HEK293T (cell line): ENCODE measurements around the gene SPTLC3.

Experiments
- CTCF ChIA-PET: fragments of 350-600 bp; formaldehyde crosslinking; extraction: SDS; loops from one replicate; lab custom pipeline; 2021; ENCODE audit warnings: antibody characterized with exemption, inconsistent platforms; lab: Yijun Ruan, JAX
- POLR2A ChIA-PET: fragments of 350-600 bp; formaldehyde crosslinking; extraction: SDS; loops from one replicate; lab custom pipeline; 2020; ENCODE audit warnings: antibody characterized with exemption, inconsistent platforms; lab: Yijun Ruan, JAX
- DNase-seq: peaks from one replicate; pipeline ENCODE4 v3.0.0; 2012; ENCODE audit warnings: mixed read lengths; ENCODE audit errors: extremely low spot score
- ARNT ChIP-seq: fragments of 450-650 bp; IDR thresholded peaks from 2 replicates; pipeline ENCODE4 v1.6.1; 2017; ENCODE audit warnings: mild to moderate bottlenecking
- BHLHE40 ChIP-seq: fragments of 450-650 bp; IDR thresholded peaks from 2 replicates; pipeline ENCODE4 v1.6.1; 2016; ENCODE audit warnings: mild to moderate bottlenecking, moderate library complexity, borderline replicate concordance
- CTBP1 ChIP-seq: fragments of 450-650 bp; IDR thresholded peaks from 2 replicates; pipeline ENCODE4 v1.6.1; 2016; ENCODE audit warnings: borderline replicate concordance
- ELF4 ChIP-seq: fragments of 450-650 bp; IDR thresholded peaks from 2 replicates; pipeline ENCODE4 v1.6.1; 2017; ENCODE audit warnings: antibody characterized with exemption
- FOXA1 ChIP-seq: fragments of 450-650 bp; IDR thresholded peaks from 2 replicates; pipeline ENCODE4 v1.6.1; 2016; ENCODE audit warnings: mild to moderate bottlenecking
- FOXK2 ChIP-seq: fragments of 450-650 bp; IDR thresholded peaks from 2 replicates; pipeline ENCODE4 v1.6.1; 2016; ENCODE audit warnings: mild to moderate bottlenecking
- FOXM1 ChIP-seq: fragments of 450-650 bp; IDR thresholded peaks from 2 replicates; pipeline ENCODE4 v1.6.1; 2017; ENCODE audit warnings: mild to moderate bottlenecking, borderline replicate concordance
- HDGF ChIP-seq: fragments of 450-650 bp; IDR thresholded peaks from 2 replicates; pipeline ENCODE4 v1.6.1; 2017; ENCODE audit warnings: antibody characterized with exemption, borderline replicate concordance
- L3MBTL2 ChIP-seq: fragments of 450-650 bp; conservative IDR thresholded peaks from 2 replicates; pipeline ENCODE4 v1.6.1; 2016; ENCODE audit warnings: mild to moderate bottlenecking
- LEF1 ChIP-seq: fragments of 450-650 bp; IDR thresholded peaks from 2 replicates; pipeline ENCODE4 v1.6.1; 2017; ENCODE audit warnings: mild to moderate bottlenecking, borderline replicate concordance
- NFRKB ChIP-seq: fragments of 450-650 bp; IDR thresholded peaks from 2 replicates; pipeline ENCODE4 v1.6.1; 2016; ENCODE audit warnings: mild to moderate bottlenecking, moderate library complexity
- PKNOX1 ChIP-seq: fragments of 450-650 bp; IDR thresholded peaks from 2 replicates; pipeline ENCODE4 v1.6.1; 2016
- SP1 ChIP-seq: fragments of 450-650 bp; IDR thresholded peaks from 2 replicates; pipeline ENCODE4 v1.6.1; 2017
- SUZ12 ChIP-seq: fragments of 450-650 bp; IDR thresholded peaks from 2 replicates; pipeline ENCODE4 v1.6.1; 2016; ENCODE audit warnings: mild to moderate bottlenecking
- TARDBP ChIP-seq: fragments of 450-650 bp; IDR thresholded peaks from 2 replicates; pipeline ENCODE4 v1.6.1; 2016
- ZNF384 ChIP-seq: fragments of 450-650 bp; IDR thresholded peaks from 2 replicates; pipeline ENCODE4 v1.6.1; 2016

SPTLC3 gene

DNA sequence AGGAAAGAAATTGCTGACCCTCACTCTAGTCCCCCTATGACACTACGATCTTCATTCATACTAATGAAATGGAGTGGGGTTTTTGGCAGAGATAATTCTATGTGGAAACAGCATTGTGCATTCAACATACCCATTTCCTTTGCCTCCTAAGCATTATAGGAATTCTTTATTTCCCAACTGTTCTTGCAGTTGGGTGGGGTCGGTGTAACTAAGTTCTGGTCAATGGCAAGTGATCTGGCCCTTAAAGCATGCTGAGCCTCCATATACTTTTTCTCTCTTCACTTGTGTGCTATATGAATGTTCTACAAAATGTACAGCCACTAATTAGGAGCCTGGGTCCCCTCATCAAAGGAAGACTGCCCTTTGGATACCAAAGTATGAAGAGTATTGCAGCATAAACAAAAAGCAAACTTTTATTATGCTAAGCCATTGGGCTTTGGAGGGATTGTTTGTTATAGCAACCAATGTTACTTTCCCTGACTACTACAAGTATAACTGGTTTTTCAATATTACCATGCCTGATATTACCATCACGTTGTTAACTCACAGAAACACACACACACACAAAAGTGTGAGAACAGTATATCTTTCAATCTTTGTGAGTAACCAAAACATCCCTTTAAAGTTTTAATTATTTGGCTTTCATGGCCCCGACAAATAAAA is 203.3 kb downstream of the SPTLC3 start:
- ChIA-PET POLR2A (no interaction called here), CTCF (no interaction called here)
- TF ChIP-seq FOXA1: no peak
- no peak for TF ChIP-seq SUZ12
- no peak for TF ChIP-seq ELF4
- no peak for TF ChIP-seq HDGF
- TF ChIP-seq FOXK2: no peak
- no peak for TF ChIP-seq BHLHE40
- TF ChIP-seq FOXM1: no peak
- no peak for TF ChIP-seq PKNOX1
- no peak for TF ChIP-seq ZNF384
- no peak for TF ChIP-seq TARDBP
- TF ChIP-seq CTBP1: no peak
- TF ChIP-seq L3MBTL2: no peak
- TF ChIP-seq ARNT: no peak
- no peak for TF ChIP-seq SP1
- TF ChIP-seq LEF1: no peak
- no peak for TF ChIP-seq NFRKB
- no peak for DNase-seq

GRCh38 chr20:13212750-13213149 is 204.0 kb downstream of the SPTLC3 start:
- DNase-seq: no peak
- TF ChIP-seq FOXK2 (no peak), HDGF (no peak), SUZ12 (no peak), SP1 (no peak), PKNOX1 (no peak), NFRKB (no peak), ELF4 (no peak), BHLHE40 (no peak), LEF1 (no peak), FOXM1 (no peak), L3MBTL2 (no peak), ZNF384 (no peak), ARNT (no peak), FOXA1 (no peak), TARDBP (no peak), CTBP1 (no peak)
- ChIA-PET POLR2A (no interaction called here), CTCF (no interaction called here)

- no peak for DNase-seq
- POLR2A ChIA-PET: no interaction called here
- TF ChIP-seq PKNOX1: no peak
- no peak for TF ChIP-seq FOXM1
- no peak for TF ChIP-seq FOXK2
- no peak for TF ChIP-seq LEF1
- no peak for TF ChIP-seq NFRKB
- TF ChIP-seq TARDBP: no peak
- no peak for TF ChIP-seq ZNF384
- no peak for TF ChIP-seq FOXA1
- TF ChIP-seq SUZ12: no peak
- TF ChIP-seq ARNT: no peak
- no peak for TF ChIP-seq SP1
- no peak for TF ChIP-seq HDGF
- CTCF ChIA-PET: no interaction called here
Observed at GRCh38 chr20:13213335-13213734, 204.6 kb downstream of the SPTLC3 start.

DNA sequence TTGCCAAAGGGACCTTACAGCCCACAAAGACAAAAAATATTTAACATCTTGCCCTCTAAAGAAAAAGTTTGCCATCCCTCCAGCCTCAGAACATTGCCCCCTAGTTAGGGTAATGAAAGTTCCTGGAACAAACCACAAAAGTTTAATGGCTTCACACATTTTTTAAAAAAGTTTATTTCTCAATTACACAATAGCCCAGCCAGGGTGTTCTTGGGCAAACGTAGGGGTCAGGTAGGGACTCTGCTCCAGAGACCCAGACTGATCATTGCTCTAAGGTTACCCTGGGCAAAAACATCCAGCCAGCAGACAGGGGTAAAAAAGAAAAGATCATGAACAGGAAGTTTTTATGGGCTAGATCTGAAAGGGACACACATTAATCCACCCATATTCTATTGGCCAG is 207.8 kb downstream of the SPTLC3 start:
- no peak for TF ChIP-seq CTBP1
- TF ChIP-seq ARNT: no peak
- TF ChIP-seq PKNOX1: no peak
- TF ChIP-seq LEF1: no peak
- TF ChIP-seq FOXA1: no peak
- no peak for TF ChIP-seq L3MBTL2
- no peak for TF ChIP-seq TARDBP
- TF ChIP-seq SUZ12: no peak
- no peak for TF ChIP-seq HDGF
- ChIA-PET POLR2A (no interaction called here), CTCF (no interaction called here)
- no peak for DNase-seq
